SH-SY5Y (cell line): Measurements from ENCODE around the gene ZNF408.

Source experiments
- GATA2 ChIP-seq: IDR thresholded peaks from 2 replicates; pipeline ENCODE4 v1.6.1; 2011; ENCODE audit warnings: mild to moderate bottlenecking, low read depth, low read length
- GATA3 ChIP-seq: IDR thresholded peaks from 2 replicates; pipeline ENCODE4 v1.6.1; 2011; ENCODE audit warnings: low read depth, mild to moderate bottlenecking, low read length, moderate library complexity

DNA sequence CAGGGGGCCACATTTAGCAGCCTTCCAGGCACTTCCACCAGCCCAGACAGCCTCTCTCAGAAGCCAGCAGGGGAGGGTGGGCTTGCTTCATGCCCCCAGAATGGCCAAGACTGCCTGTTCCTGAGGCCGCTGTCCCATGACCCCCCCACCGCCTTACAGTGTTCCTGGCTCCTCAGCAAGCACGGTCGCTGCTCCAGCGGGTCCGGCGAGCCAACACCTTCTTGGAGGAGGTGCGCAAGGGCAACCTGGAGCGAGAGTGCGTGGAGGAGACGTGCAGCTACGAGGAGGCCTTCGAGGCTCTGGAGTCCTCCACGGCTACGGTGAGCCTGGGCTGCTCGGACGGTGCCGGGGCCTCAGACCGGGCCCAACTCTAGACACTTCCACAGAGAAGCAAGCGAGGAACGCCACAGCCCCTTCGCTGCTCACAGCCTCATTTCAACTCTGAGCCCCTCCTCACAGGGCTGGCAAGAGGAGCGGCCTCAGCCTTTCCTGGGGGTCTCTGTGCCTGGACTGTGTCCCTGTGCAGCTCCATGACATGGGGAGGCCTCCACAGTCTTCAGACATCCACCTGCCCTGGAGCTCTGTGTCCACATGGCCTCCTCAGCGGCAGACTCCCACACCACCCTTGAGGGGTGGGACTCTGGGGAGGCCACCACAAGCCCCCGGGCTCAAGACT lies 18.9 kb downstream of the ZNF408 start:
- TF ChIP-seq GATA3 (no peak), GATA2 (no peak)
